Uterus (tissue), 4 donors: ENCODE measurements around the gene SRPK2. TPM values are rescaled to one million over a fixed set of nuclear protein-coding genes. Genes with fewer than 3 reads are reported as not detected.
"Not testable (repeated sequence)": the region's sequence is repeated elsewhere in the genome, so short reads cannot be mapped to it uniquely, and the experiment has no call there.

ENCODE experiments used
- DNase-seq, 2 donors: peaks; one replicate each; pipeline ENCODE4 v3.0.0-alpha.2; 2019 to 2020
- H3K27ac ChIP-seq, 2 donors: fragments of 200-600 bp; sonication (generic); 1 replicate in 1 of 2; 2 replicates in 1 of 2; pipeline ENCODE4 v1.5.1; 2016 to 2018
- H3K27me3 ChIP-seq, 2 donors: fragments of 200-600 bp; sonication (generic); one replicate each; pipeline ENCODE4 v1.5.1; 2018 to 2019; ENCODE audit warnings: control low read depth in 1 of 2
- H3K36me3 ChIP-seq, 2 donors: fragments of 200-600 bp; sonication (generic); one replicate each; pipeline ENCODE4 v1.5.1; 2019; ENCODE audit warnings: control low read depth in 1 of 2
- H3K4me1 ChIP-seq, 2 donors: fragments of 200-600 bp; sonication (generic); one replicate each; pipeline ENCODE4 v1.5.1; 2018 to 2019; ENCODE audit warnings: control low read depth in 1 of 2
- H3K4me3 ChIP-seq, 2 donors: fragments of 200-600 bp; sonication (generic); 1 replicate in 1 of 2; 2 replicates in 1 of 2; pipeline ENCODE4 v1.5.1; 2018 to 2019; ENCODE audit warnings: mild to moderate bottlenecking in 1 of 2
- H3K9me3 ChIP-seq, 2 donors: fragments of 200-600 bp; sonication (generic); one replicate each; pipeline ENCODE4 v1.5.1; 2019; ENCODE audit warnings: control low read depth in 1 of 2
- POLR2A ChIP-seq, 2 donors: fragments of 450-650 bp; IDR thresholded peaks; one replicate each; pipeline ENCODE4 v1.6.1; 2016; ENCODE audit warnings: antibody characterized with exemption in 2 of 2, mild to moderate bottlenecking in 1 of 2, moderate library complexity in 1 of 2
- intact Hi-C: fragments of 100-400 bp; cut with DNase I; formaldehyde crosslinking; loops from one replicate; pipeline ENCODE4 v1.15.1; 2023; ENCODE audit warnings: low total_unique reads
- total RNA-seq, 4 donors: library from RNA; depleted of rRNA in 3 of 4; stranded (reverse); fragments of >200 nt in 3 of 4; gene quantifications; one replicate each; pipeline versions ENCODE4 v1.1.0 to v1.2.4, GENCODE V29; 2014 to 2023
- TF ChIP-seq, protein P1 (sequence below), 4 experiments: fragments of 200-600 bp in 2 of 4; fragments of 450-650 bp in 2 of 4; sonication (generic) in 2 of 4; IDR thresholded peaks; one replicate each; pipeline ENCODE4 v1.5.1; 2016 to 2019; ENCODE audit warnings: antibody characterized with exemption in 4 of 4, mild to moderate bottlenecking in 2 of 4, moderate library complexity in 1 of 4
- donor health status: DM: yes; HTN: yes; CAD: no.

SRPK2 gene
- total RNA-seq, 4 donors from 2014 or later: 40.0 to 129 (median 76.6) TPM

DNA sequence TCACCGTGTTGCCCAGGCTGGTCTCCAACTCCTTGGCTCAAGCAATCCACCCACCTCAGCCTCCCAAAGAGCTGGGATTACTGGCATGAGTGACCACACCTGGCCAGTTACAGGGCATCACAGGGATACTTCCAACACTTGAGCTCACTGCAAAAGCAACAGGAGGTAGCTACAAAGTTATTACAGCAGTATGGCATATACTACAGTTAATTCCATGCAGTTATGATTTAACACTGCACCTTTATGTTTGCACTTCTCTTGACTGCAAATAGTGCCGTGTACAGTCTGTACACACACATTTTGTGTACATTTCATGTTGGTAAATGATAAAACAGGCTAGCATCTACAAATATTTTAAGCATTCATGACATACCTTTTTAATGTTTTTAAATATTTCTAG is 21.3 kb downstream of the SRPK2 start:
- Histone ChIP-seq H3K27ac (no peak overlapping the region), H3K4me1 (no peaks in the 10 kb centered on the region), H3K27me3 (no peaks in the 10 kb centered on the region), H3K36me3 (no peaks in the 10 kb centered on the region), H3K4me3 (no peak overlapping the region), H3K9me3 (no peaks in the 10 kb centered on the region)
- no peak for DNase-seq
- no peak for TF ChIP-seq POLR2A (IDR thresholded peaks at IDR 0.05)
- TF ChIP-seq, protein P1, sequence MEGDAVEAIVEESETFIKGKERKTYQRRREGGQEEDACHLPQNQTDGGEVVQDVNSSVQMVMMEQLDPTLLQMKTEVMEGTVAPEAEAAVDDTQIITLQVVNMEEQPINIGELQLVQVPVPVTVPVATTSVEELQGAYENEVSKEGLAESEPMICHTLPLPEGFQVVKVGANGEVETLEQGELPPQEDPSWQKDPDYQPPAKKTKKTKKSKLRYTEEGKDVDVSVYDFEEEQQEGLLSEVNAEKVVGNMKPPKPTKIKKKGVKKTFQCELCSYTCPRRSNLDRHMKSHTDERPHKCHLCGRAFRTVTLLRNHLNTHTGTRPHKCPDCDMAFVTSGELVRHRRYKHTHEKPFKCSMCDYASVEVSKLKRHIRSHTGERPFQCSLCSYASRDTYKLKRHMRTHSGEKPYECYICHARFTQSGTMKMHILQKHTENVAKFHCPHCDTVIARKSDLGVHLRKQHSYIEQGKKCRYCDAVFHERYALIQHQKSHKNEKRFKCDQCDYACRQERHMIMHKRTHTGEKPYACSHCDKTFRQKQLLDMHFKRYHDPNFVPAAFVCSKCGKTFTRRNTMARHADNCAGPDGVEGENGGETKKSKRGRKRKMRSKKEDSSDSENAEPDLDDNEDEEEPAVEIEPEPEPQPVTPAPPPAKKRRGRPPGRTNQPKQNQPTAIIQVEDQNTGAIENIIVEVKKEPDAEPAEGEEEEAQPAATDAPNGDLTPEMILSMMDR (IDR thresholded peaks at IDR 0.05): no peak
- intact Hi-C loops: no loop called here

GRCh38 chr7:105365541-105366534 is 22.9 kb downstream of the SRPK2 start:
- TF ChIP-seq, protein P1 (IDR thresholded peaks at IDR 0.05): no peak
- TF ChIP-seq POLR2A (IDR thresholded peaks at IDR 0.05): no peak
- no peaks in the 10 kb centered on the region for H3K36me3 ChIP-seq
- no peak overlapping the region for H3K4me3 ChIP-seq
- H3K4me1 ChIP-seq: no peaks in the 10 kb centered on the region
- intact Hi-C loops: no loop called here
- no peak for DNase-seq
- no peaks in the 10 kb centered on the region for H3K27me3 ChIP-seq
- H3K9me3 ChIP-seq: no peaks in the 10 kb centered on the region
- H3K27ac ChIP-seq: no peak overlapping the region

- DNase-seq: no peak
- intact Hi-C loops: no loop called here
- Histone ChIP-seq H3K27me3 (no peaks in the 10 kb centered on the region), H3K27ac (no peak overlapping the region), H3K4me1 (no peaks in the 10 kb centered on the region), H3K9me3 (no peaks in the 10 kb centered on the region), H3K4me3 (no peak overlapping the region), H3K36me3 (no peaks in the 10 kb centered on the region)
- no peak for TF ChIP-seq POLR2A (IDR thresholded peaks at IDR 0.05)
- TF ChIP-seq, protein P1 (IDR thresholded peaks at IDR 0.05): no peak
Observed at GRCh38 chr7:105364684-105365083, 24.0 kb downstream of the SRPK2 start.

DNA sequence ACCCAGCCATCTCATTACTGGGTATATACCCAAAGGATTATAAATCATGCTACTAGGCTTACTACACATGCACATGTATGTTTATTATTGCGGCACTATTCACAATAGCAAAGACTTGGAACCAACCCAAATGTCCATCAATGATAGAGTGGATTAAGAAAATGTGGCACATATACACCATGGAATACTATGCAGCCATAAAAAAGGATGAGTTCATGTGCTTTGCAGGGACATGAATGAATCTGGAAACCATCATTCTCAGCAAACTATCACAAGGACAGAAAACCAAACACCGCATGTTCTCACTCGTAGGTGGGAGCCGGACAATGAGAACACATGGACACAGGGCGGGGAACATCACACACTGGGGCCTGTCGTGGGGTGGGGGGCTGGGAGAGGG is 25.1 kb downstream of the SRPK2 start:
- H3K36me3 ChIP-seq, intact Hi-C loops, H3K27me3 ChIP-seq, H3K4me1 ChIP-seq, H3K9me3 ChIP-seq, DNase-seq, H3K4me3 ChIP-seq, H3K27ac ChIP-seq: not testable (repeated sequence)

DNA sequence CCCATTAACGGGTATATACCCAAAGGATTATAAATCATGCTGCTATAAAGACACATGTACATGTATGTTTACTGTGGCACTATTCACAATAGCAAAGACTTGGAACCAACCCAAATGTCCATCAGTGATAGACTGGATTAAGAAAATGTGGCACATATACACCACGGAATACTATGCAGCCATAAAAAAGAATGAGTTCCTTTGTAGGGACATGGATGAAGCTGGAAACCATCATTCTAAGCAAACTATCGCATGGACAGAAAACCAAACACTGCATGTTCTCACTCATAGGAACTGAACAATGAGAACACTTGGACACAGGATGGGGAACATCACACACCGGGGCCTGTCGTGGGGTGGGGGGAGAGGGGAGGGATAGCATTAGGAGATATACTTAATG is 26.0 kb downstream of the SRPK2 start:
- intact Hi-C loops, H3K36me3 ChIP-seq, H3K27me3 ChIP-seq, H3K4me3 ChIP-seq, H3K27ac ChIP-seq, H3K4me1 ChIP-seq, DNase-seq, H3K9me3 ChIP-seq: not testable (repeated sequence)

- H3K4me1 ChIP-seq, intact Hi-C loops, H3K27me3 ChIP-seq, DNase-seq, H3K27ac ChIP-seq, H3K4me3 ChIP-seq, H3K9me3 ChIP-seq, H3K36me3 ChIP-seq: not testable (repeated sequence)
Observed at GRCh38 chr7:105361995-105362394, 26.7 kb downstream of the SRPK2 start.

GRCh38 chr7:105360149-105360548 is 28.6 kb downstream of the SRPK2 start:
- H3K36me3 ChIP-seq, H3K4me3 ChIP-seq, DNase-seq, H3K4me1 ChIP-seq, H3K9me3 ChIP-seq, H3K27me3 ChIP-seq, H3K27ac ChIP-seq, intact Hi-C loops: not testable (repeated sequence)
